HepG2 (cell line): ENCODE measurements around the gene VPS37D.
A peak's percentile ranks its signal among the peaks of the same experiment; 100 is the strongest.

Source experiments
- ETV6 ChIP-seq: sonication (generic); formaldehyde crosslinking; conservative IDR thresholded peaks from 2 replicates; pipeline ENCODE4 v1.4.0; 2020; ENCODE audit warnings: missing genetic modification reagents
- HMGXB4 ChIP-seq, 2 experiments: sonication (generic) in 1 of 2; formaldehyde crosslinking in 1 of 2; IDR thresholded peaks; 2 replicates each; pipeline versions ENCODE4 v1.4.0 to v1.6.1; 2018 to 2020; ENCODE audit warnings: missing genetic modification reagents in 2 of 2, borderline replicate concordance in 1 of 2, low read depth in 1 of 2, mild to moderate bottlenecking in 1 of 2, missing biosample characterization in 1 of 2
- KDM5A ChIP-seq: fragments of 200-600 bp; sonication (generic); IDR thresholded peaks from 2 replicates; pipeline ENCODE4 v1.7.0; 2018; ENCODE audit warnings: antibody characterized with exemption, mild to moderate bottlenecking, low read length, borderline replicate concordance
- ZNF781 ChIP-seq: sonication (generic); formaldehyde crosslinking; IDR thresholded peaks from 2 replicates; pipeline ENCODE4 v1.5.1; 2020; ENCODE audit warnings: borderline replicate concordance, mild to moderate bottlenecking, missing genetic modification reagents; ENCODE audit errors: not compliant biosample characterization

GRCh38 chr7:73667344-73668102, at the start of gene VPS37D:
- no peak for TF ChIP-seq ZNF781 (CRISPR knock-in tag)
- TF ChIP-seq HMGXB4 (CRISPR knock-in tag; IDR thresholded peaks at IDR 0.05; ENCODE audit: borderline replicate concordance in 1 of 2, low read depth in 1 of 2) = peak in 1 of 2 experiments; percentile 79; a peak in 3 of 4 replicates
- no peak for TF ChIP-seq ETV6 (CRISPR knock-in tag)
- no peak for TF ChIP-seq KDM5A
